ENCODE measurements around the gene GSG1L.

GSG1L gene

DNA sequence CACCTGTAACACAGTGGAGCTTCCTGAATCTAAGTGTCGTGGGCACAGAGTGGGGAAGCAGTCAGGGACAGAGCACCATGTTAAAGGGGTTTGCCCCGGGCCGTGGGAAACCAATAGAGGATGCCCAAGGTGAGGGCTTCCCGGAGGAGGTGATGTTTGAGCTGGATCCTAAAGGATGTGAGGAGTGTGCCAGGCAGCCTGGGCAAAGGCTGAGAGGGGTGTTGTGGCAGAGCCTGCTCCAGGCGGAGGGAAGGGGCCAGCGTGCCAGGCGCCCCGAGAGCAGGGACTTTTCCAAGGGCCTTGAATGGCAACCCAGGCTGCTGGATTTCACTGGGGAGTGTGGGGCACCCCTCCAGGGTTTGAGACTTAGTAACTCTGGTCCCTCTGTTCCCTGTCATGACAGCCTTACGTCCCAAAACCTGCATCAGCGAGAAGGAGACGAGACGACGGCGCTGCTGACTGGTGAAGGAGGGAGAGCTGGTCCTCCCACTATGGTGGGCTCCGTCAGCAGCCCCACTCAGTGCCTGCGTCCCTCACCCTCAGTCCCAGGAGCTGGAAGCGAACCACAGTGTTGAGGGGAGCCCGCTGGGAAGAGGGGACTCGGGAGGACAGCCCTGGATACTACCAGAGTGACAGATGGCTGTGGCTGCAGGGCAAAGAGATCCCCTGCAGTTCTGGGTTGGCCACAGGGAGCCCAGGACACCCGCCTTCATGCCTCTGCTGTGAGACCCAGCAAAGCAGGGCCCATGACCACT, 285.2 kb downstream of the GSG1L start:
- DNase-seq (ENCODE audit: low read depth in 3 of 3, low spot score in 1 of 3) = no peak

GRCh38 chr16:27777527-27777926, 286.0 kb downstream of the GSG1L start:
- DNase-seq (ENCODE audit: low read depth in 3 of 3, low spot score in 1 of 3) = no peak

GRCh38 chr16:27776556-27777225, 286.8 kb downstream of the GSG1L start:
- DNase-seq (ENCODE audit: low read depth in 3 of 3, low spot score in 1 of 3) = no peak

DNA sequence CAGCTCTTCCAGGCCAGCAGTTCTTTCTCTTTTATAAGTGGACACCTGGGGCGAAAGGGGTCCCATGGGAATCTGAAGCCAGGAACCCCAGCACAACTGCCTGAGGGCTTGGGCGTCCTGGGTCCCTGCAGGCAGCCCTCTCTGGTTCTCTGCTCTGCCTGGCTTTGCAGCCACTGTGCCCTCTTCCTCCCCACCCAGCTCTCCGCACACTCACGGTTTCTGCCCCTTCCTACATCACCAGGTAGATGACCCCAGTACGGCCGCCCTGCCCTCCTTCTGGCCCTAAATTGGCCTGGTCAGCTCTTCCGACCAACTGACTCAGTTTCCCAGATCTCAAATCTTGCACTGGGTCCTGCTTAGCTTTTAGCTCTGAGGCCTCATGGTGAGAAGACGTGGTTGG, 288.3 kb downstream of the GSG1L start:
- DNase-seq (ENCODE audit: low read depth in 3 of 3, low spot score in 1 of 3) = no peak

DNA sequence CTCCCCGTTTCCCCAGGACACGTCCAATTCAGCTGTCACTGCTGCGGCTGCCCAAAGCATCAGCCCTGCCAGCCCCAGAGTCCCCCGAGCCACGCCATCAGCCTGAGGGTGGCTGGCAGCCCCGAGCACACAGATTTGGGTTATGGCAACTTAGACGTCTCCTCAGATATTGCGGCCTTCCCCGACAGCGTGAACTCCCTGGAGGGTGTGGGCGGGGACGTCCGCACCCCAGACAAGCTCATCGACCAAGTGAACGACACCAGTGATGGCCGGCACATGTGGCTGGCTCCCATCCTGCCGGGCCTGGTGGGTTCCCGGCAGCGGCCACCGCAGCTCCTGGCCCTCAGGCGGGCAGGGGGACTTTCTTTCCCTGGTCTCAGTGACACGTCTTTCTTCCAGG, 288.7 kb downstream of the GSG1L start:
- DNase-seq (ENCODE audit: low read depth in 3 of 3, low spot score in 1 of 3) = no peak

- DNase-seq (ENCODE audit: low read depth in 3 of 3, low spot score in 1 of 3) = no peak
Observed at GRCh38 chr16:27773344-27773743, 290.2 kb downstream of the GSG1L start.

- DNase-seq (ENCODE audit: low read depth in 3 of 3, low spot score in 1 of 3) = no peak
Observed at GRCh38 chr16:27772093-27772825, 291.3 kb downstream of the GSG1L start.

- no peak for DNase-seq (ENCODE audit: low read depth in 3 of 3, low spot score in 1 of 3)
Observed at GRCh38 chr16:27771201-27771910, 292.2 kb downstream of the GSG1L start.

GRCh38 chr16:27770271-27771196, 293.0 kb downstream of the GSG1L start:
- DNase-seq (ENCODE audit: low read depth in 3 of 3, low spot score in 1 of 3) = no peak

GRCh38 chr16:27769561-27770255, 293.8 kb downstream of the GSG1L start:
- no peak for DNase-seq (ENCODE audit: low read depth in 3 of 3, low spot score in 1 of 3)

- no peak for DNase-seq (ENCODE audit: low read depth in 3 of 3, low spot score in 1 of 3)
Observed at GRCh38 chr16:27768651-27769272, 294.8 kb downstream of the GSG1L start.

- no peak for DNase-seq (ENCODE audit: low read depth in 3 of 3, low spot score in 1 of 3)
Observed at GRCh38 chr16:27767971-27768591, 295.4 kb downstream of the GSG1L start.

DNA sequence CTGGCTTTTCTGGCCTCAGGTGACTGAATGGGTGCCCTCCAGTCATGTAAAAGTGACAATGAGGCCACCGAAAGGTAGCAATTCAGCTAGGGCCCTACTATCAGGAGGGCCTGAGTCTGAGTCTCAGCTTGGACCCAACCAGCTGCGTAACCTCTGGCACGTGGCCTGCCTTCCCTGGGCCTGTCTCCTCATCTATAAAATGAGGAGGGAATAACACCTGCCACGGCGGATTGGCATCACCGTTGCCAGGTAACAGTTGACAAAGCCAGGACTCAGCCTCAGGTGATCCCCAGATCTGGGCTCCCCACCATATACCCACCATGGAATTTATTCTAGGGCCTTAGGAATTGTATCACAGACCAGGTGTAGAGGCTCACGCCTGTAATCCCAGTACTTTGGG, 296.4 kb downstream of the GSG1L start:
- no peak for DNase-seq (ENCODE audit: low read depth in 3 of 3, low spot score in 1 of 3)

GRCh38 chr16:27766236-27766925, 297.1 kb downstream of the GSG1L start:
- no peak for DNase-seq (ENCODE audit: low read depth in 3 of 3, low spot score in 1 of 3)

DNA sequence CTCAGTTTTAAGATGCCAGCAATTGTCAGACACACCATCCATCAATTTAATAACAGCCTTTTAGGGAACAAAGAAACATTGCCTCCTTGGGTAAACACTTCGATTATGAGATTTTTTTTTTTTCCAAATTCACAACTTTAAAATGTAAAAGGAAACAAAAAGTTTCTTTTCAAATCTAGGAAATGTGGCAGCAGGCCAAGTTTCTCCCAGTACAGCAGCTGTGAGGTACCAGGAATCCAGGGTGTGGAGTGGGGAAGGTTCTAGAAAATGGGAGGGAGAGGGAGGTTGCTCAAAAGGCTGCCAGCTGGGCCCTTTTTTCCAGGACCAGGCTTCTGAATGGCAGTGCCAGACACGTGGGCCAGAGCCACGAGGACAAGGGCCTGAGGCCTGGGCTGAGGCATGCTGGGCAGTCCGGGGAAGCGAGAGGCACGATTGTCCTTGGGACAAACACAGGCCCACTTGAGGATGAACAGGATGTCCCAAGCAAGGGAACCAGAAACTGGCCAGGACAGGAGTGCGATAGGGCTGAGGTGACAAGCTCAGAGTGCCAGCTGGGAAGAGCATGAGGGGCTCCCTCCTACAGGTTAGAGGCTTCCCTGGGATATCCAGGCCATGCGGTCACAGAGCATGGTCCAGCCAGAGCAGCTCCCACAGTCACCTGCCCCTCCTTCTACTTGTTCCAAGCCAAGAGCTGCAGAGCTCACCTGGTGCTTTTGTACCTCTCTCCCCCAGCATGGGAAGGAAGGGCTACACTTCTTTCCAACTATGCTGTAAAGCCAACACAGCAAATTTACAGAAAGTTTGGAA, 298.4 kb downstream of the GSG1L start:
- DNase-seq (ENCODE audit: low read depth in 3 of 3, low spot score in 1 of 3) = no peak

DNA sequence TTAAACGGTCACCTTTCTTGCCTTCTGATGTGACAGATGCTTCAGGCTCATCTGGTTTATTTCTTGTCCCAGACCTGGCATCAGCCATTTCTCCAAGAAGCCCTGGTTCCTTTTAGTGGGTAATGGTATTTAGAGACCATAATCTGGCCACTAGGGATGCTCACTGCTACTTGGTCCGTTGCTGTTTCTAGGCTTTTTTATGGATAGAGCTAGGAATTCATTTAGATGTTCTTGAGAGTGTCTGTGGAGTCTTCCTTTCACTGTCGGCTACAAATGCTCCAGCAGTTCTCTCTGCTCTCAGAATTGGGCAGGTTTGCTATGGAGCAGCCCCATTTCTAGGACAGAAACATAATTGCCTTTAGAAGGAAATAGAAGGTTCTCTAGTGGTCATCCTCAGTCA, 299.1 kb downstream of the GSG1L start:
- DNase-seq (ENCODE audit: low read depth in 3 of 3, low spot score in 1 of 3) = no peak

GRCh38 chr16:27762441-27762840, 301.1 kb downstream of the GSG1L start:
- no peak for DNase-seq (ENCODE audit: low read depth in 3 of 3, low spot score in 1 of 3)

GRCh38 chr16:27761816-27762215, 301.7 kb downstream of the GSG1L start:
- no peak for DNase-seq (ENCODE audit: low read depth in 3 of 3, low spot score in 1 of 3)

Data from stimulated activated CD4-positive, alpha-beta T cell treated with anti-CD3 and anti-CD28 coated beads, TNF-alpha, amount 100 ng/mL, for 1 hour (primary cell).